GM21528 (cell line): ENCODE results near the gene DNMT3A.
A peak's percentile ranks its signal among the peaks of the same experiment; 100 is the strongest.

Experiments
- ATAC-seq: cut with Tn5 transposase; IDR thresholded peaks from one replicate; pipeline ENCODE4 v1.9.1; 2021; ENCODE audit warnings: mild to moderate bottlenecking, moderate library complexity; ENCODE audit not compliant: unreplicated experiment, low FRiP score

DNMT3A gene

GRCh38 chr2:25308599-25308998 lies 33.1 kb downstream of the DNMT3A start:
- no peak for ATAC-seq

GRCh38 chr2:25307949-25308557 lies 33.7 kb downstream of the DNMT3A start:
- no peak for ATAC-seq

- no peak for ATAC-seq
Observed at GRCh38 chr2:25306777-25307368, 34.9 kb downstream of the DNMT3A start.

DNA sequence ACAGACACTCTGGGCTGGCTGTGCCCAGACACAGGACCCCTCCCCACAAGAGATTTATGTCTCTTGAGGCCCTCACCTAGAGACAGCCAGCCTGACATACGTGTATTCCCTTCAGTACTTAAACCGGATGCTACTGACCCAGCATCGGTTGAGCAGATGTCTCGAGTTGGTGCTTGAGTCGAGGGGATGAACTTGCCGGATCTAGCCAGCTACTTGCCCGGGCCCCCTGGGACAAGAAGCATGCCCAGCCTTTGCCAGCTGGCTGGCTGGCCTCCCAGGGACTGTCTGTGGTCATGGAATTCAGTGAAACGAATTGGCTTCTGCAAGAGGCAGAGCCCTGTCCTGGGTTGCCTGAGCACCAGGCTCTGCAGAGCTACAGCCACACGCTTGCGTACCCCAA lies 36.0 kb downstream of the DNMT3A start:
- no peak for ATAC-seq

GRCh38 chr2:25304826-25305596 lies 36.7 kb downstream of the DNMT3A start:
- no peak for ATAC-seq

DNA sequence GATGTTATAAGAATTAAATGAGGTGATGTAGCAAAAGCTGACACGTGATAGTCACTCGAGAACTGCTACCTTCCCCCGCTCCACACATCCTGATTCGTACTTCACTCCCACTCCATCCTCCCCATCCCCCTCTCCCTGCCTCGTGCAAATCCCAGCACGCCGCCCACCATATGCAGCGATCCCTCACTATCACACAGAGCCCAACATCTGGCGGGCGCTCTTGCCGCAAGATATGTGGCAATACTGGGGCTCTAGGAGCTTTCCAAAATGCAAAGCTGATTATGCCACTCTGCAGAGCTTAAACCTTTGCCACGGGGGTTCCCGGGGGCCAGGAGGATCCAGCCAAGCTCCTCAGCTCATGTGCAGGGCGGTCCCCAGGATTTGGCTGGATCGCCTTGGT lies 37.4 kb downstream of the DNMT3A start:
- no peak for ATAC-seq

DNA sequence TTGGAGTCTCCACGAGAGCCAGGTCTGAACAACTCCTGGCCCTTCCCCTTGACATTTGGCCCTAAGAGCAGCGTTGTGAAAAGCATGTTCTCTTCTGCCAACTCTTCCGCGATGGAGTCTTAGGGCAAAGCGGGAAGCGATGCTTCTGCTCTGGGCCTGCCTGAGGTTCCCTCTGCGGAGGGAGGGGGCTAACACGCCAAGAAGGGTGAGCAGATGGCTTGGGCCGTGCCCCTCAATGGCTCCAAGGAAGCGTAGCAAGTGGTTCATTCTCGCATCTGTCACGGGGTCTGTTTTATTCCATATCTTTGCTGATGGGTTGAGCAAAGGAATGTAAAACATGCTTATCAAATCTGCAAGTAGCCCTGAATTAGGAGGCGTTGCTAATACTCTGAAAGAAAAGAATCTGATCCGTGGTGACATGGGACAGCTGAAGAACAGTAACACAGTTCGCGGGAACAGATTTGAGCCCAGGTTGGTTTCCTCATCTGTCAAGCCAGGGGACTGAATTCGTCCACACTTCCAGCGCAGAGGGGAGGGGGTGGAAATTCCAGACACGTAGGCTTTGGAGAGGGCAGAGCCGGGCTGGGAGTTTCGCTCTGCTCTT lies 38.0 kb downstream of the DNMT3A start:
- ATAC-seq: no peak

- ATAC-seq: no peak
Observed at GRCh38 chr2:25302758-25303375, 38.9 kb downstream of the DNMT3A start.

- peak; percentile 88 for ATAC-seq
Observed at GRCh38 chr2:25301453-25302352, 40.0 kb downstream of the DNMT3A start.

- no peak for ATAC-seq
Observed at GRCh38 chr2:25300001-25300400, 41.7 kb downstream of the DNMT3A start.

- ATAC-seq: no peak
Observed at GRCh38 chr2:25298776-25299431, 42.8 kb downstream of the DNMT3A start.

DNA sequence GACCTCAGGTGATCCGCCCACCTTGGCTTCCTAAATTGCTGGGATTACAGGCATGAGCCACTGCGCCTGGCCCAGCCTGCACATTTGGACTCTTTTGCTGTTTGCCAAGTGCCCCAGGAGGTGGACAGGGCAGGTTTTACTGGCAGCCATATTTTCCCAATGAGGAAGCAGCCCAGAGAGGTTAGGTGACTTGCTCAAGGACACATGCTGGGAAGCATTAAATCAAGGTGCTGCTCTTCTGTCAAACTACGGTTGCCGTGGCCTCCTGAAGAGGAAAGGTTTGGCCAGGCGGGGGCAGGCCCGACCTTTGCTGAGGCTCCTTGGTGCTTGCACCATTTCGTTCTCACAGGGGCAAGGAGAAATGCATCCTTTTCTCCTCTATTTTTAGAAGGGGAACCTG lies 44.0 kb downstream of the DNMT3A start:
- no peak for ATAC-seq

GRCh38 chr2:25295621-25296020 lies 46.1 kb downstream of the DNMT3A start:
- no peak for ATAC-seq

- ATAC-seq: peak; percentile 75
Observed at GRCh38 chr2:25294573-25295462, 46.9 kb downstream of the DNMT3A start.

DNA sequence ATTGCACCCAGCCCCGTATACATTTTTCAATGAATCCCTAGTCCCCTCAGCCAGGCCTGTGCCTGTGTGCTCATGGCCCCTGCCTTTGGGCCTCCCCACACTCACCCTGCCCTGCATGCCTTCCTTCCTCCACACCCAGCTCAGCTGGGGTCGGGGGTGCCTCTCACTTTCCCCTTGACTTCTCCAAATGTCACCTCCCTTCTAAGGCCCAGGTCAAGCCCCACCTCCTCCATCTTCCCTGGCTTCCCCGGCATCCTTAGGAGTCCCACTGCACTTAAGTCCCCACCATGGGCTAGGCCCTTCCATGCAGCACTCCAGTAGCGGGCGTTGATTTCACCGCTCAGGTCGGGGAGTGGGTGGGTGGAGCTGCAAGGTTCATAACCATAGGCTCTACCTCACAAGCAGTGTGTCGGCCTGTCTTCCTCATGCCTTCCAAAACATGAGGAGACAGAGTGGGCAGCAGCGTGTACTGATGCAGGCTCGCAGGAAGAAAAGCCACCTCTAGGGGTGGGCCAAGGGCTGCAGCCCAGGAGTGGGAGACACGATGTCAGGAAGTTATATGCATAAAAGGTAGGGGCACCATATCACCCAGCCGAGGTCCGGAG lies 47.7 kb downstream of the DNMT3A start:
- peak; percentile 8 for ATAC-seq

GRCh38 chr2:25293145-25293544 lies 48.6 kb downstream of the DNMT3A start:
- no peak for ATAC-seq

GRCh38 chr2:25292408-25292807 lies 49.3 kb downstream of the DNMT3A start:
- no peak for ATAC-seq
